GM23338 (cell line): ENCODE measurements around the gene DMD.

Source experiments
- CREB1 ChIP-seq: fragments of 250-450 bp; sonication (Bioruptor Pico); IDR thresholded peaks from 2 replicates; pipeline ENCODE4 v1.5.0; 2020; ENCODE audit warnings: low read depth, mild to moderate bottlenecking, moderate library complexity
- EZH2 ChIP-seq: fragments of 200-600 bp; sonication (generic); IDR thresholded peaks from one replicate; pipeline ENCODE4 v1.8.0; 2017; ENCODE audit warnings: antibody characterized with exemption, mild to moderate bottlenecking, low read depth; ENCODE audit not compliant: unreplicated experiment
- EZH2phosphoT487 ChIP-seq: fragments of 200-600 bp; sonication (generic); IDR thresholded peaks from one replicate; pipeline ENCODE4 v1.8.1; 2018; ENCODE audit warnings: antibody characterized with exemption; ENCODE audit not compliant: unreplicated experiment
- JUNB ChIP-seq: IDR thresholded peaks from one replicate; pipeline ENCODE4 v1.6.1; 2016; ENCODE audit warnings: antibody characterized with exemption; ENCODE audit not compliant: unreplicated experiment
- NANOG ChIP-seq: IDR thresholded peaks from 2 replicates; pipeline ENCODE4 v1.6.1; 2016; ENCODE audit warnings: antibody characterized with exemption, borderline replicate concordance
- POLR2AphosphoS5 ChIP-seq: IDR thresholded peaks from 2 replicates; pipeline ENCODE4 v1.6.1; 2016; ENCODE audit warnings: antibody characterized with exemption, low read depth
- ZNF114 ChIP-seq: fragments of 250-450 bp; sonication (Bioruptor Pico); IDR thresholded peaks from 2 replicates; pipeline ENCODE4 v1.5.0; 2020; ENCODE audit warnings: mild to moderate bottlenecking, moderate library complexity
- TF ChIP-seq, protein P1 (sequence below), 2 experiments: fragments of 200-600 bp in 1 of 2; sonication (generic) in 1 of 2; conservative IDR thresholded peaks; 2 replicates each; pipeline versions ENCODE4 v1.5.1 to v1.6.1; 2016 to 2017; ENCODE audit warnings: antibody characterized with exemption in 2 of 2, low read depth in 2 of 2, mild to moderate bottlenecking in 2 of 2, moderate library complexity in 1 of 2
- TF ChIP-seq, protein P2 (sequence below): IDR thresholded peaks from one replicate; pipeline ENCODE4 v1.6.1; 2018; ENCODE audit warnings: antibody characterized with exemption; ENCODE audit not compliant: unreplicated experiment

DNA sequence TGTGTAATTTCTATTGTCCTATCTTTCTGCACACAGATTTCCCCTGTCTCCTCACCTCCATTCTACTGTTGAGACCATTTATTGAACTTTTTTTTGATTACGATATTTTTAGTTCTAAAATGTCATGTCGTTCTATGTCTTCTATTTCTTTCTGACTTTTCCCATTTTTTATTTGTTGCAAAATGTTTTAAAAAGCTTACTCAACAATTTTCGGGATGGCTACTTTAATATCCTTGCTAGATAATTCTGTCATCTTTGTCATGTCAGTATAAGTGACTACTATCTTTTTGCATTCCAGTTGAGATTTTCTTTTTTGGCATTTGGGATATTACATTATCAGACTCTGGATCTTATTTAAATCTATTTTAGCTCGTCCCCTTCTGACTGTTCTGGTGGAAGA lies 7.5 kb upstream of the DMD start:
- TF ChIP-seq EZH2 (no peak), POLR2AphosphoS5 (no peak), EZH2phosphoT487 (no peak), NANOG (no peak), CREB1 (no peak), JUNB (no peak), ZNF114 (CRISPR knock-in tag) (no peak)
- TF ChIP-seq, protein P1, sequence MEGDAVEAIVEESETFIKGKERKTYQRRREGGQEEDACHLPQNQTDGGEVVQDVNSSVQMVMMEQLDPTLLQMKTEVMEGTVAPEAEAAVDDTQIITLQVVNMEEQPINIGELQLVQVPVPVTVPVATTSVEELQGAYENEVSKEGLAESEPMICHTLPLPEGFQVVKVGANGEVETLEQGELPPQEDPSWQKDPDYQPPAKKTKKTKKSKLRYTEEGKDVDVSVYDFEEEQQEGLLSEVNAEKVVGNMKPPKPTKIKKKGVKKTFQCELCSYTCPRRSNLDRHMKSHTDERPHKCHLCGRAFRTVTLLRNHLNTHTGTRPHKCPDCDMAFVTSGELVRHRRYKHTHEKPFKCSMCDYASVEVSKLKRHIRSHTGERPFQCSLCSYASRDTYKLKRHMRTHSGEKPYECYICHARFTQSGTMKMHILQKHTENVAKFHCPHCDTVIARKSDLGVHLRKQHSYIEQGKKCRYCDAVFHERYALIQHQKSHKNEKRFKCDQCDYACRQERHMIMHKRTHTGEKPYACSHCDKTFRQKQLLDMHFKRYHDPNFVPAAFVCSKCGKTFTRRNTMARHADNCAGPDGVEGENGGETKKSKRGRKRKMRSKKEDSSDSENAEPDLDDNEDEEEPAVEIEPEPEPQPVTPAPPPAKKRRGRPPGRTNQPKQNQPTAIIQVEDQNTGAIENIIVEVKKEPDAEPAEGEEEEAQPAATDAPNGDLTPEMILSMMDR (conservative IDR thresholded peaks at IDR 0.05; ENCODE audit: low read depth in 2 of 2): no peak
- TF ChIP-seq, protein P2, sequence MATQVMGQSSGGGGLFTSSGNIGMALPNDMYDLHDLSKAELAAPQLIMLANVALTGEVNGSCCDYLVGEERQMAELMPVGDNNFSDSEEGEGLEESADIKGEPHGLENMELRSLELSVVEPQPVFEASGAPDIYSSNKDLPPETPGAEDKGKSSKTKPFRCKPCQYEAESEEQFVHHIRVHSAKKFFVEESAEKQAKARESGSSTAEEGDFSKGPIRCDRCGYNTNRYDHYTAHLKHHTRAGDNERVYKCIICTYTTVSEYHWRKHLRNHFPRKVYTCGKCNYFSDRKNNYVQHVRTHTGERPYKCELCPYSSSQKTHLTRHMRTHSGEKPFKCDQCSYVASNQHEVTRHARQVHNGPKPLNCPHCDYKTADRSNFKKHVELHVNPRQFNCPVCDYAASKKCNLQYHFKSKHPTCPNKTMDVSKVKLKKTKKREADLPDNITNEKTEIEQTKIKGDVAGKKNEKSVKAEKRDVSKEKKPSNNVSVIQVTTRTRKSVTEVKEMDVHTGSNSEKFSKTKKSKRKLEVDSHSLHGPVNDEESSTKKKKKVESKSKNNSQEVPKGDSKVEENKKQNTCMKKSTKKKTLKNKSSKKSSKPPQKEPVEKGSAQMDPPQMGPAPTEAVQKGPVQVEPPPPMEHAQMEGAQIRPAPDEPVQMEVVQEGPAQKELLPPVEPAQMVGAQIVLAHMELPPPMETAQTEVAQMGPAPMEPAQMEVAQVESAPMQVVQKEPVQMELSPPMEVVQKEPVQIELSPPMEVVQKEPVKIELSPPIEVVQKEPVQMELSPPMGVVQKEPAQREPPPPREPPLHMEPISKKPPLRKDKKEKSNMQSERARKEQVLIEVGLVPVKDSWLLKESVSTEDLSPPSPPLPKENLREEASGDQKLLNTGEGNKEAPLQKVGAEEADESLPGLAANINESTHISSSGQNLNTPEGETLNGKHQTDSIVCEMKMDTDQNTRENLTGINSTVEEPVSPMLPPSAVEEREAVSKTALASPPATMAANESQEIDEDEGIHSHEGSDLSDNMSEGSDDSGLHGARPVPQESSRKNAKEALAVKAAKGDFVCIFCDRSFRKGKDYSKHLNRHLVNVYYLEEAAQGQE: no peak
